ENCODE data around the gene POR. TPM values are rescaled to one million over a fixed set of nuclear protein-coding genes. Genes with fewer than 3 reads are reported as not detected.

Gene POR
- total and polyA plus RNA-seq, 4 donors = 116 to 973 (median 474) TPM

DNA sequence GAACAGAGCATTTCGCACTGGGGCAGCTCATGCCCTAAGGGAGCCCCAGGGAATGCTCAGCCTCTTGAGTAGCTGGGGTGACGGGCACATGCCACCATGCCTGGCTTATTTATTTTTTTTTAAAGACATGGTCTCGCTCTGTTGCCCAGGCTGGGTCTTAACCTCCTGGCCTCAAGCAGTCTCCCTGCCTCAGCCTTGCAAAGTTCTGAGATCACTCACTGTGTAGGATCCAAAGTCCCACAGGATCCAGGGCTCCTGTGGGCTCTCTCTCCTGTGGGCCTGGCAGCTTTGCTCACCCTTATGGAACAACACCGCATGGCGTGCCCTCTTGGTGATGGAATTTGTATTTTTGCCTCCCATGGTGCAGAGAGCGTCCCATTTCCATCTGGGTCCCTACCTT, 45.4 kb downstream of the POR start:
- DNase-seq (ENCODE audit: low spot score) = no peak
- no peak overlapping the region for H3K9ac ChIP-seq (ENCODE audit: low read depth in 1 of 2, low read length in 2 of 2)
- H3K36me3 ChIP-seq (ENCODE audit: control insufficient read depth in 4 of 4, insufficient read depth in 3 of 4, low read depth in 1 of 4, low read length in 3 of 4) = peaks cover 22 to 73% (median 58%) of the 10 kb centered on the region in 4 donors
- H3K4me3 ChIP-seq (ENCODE audit: low read depth in 1 of 3, low read length in 3 of 3) = no peak overlapping the region
- no peaks in the 10 kb centered on the region for H3K27me3 ChIP-seq (ENCODE audit: control insufficient read depth in 4 of 4, insufficient read depth in 4 of 4, low read length in 3 of 4)
- TF ChIP-seq HNF4A (conservative IDR thresholded peaks at IDR 0.05) (no peak), EGR1 (IDR thresholded peaks at IDR 0.05; ENCODE audit: low read depth in 2 of 2) (no peak), NR2F2 (IDR thresholded peaks at IDR 0.05) (no peak), RAD21 (IDR thresholded peaks at IDR 0.05) (no peak), JUND (IDR thresholded peaks at IDR 0.05) (no peak), RXRA (IDR thresholded peaks at IDR 0.05) (no peak)
- TF ChIP-seq, protein P1, sequence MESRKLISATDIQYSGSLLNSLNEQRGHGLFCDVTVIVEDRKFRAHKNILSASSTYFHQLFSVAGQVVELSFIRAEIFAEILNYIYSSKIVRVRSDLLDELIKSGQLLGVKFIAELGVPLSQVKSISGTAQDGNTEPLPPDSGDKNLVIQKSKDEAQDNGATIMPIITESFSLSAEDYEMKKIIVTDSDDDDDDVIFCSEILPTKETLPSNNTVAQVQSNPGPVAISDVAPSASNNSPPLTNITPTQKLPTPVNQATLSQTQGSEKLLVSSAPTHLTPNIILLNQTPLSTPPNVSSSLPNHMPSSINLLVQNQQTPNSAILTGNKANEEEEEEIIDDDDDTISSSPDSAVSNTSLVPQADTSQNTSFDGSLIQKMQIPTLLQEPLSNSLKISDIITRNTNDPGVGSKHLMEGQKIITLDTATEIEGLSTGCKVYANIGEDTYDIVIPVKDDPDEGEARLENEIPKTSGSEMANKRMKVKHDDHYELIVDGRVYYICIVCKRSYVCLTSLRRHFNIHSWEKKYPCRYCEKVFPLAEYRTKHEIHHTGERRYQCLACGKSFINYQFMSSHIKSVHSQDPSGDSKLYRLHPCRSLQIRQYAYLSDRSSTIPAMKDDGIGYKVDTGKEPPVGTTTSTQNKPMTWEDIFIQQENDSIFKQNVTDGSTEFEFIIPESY (IDR thresholded peaks at IDR 0.05) = no peak
- TF ChIP-seq, protein P2, sequence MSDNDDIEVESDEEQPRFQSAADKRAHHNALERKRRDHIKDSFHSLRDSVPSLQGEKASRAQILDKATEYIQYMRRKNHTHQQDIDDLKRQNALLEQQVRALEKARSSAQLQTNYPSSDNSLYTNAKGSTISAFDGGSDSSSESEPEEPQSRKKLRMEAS (IDR thresholded peaks at IDR 0.05) = no peak
- 98% methylated on average over 6 of the region's 6 CpGs for WGBS
- H3K4me1 ChIP-seq (ENCODE audit: control insufficient read depth in 4 of 4, insufficient read depth in 4 of 4, low read length in 3 of 4) = peaks cover 8 to 58% (median 28%) of the 10 kb centered on the region in 4 donors
- H3K9me3 ChIP-seq (ENCODE audit: control insufficient read depth in 4 of 4, low read length in 3 of 4) = no peaks in the 10 kb centered on the region
- no peak overlapping the region for H3K27ac ChIP-seq (ENCODE audit: low read depth in 1 of 2, low read length in 2 of 2)

DNA sequence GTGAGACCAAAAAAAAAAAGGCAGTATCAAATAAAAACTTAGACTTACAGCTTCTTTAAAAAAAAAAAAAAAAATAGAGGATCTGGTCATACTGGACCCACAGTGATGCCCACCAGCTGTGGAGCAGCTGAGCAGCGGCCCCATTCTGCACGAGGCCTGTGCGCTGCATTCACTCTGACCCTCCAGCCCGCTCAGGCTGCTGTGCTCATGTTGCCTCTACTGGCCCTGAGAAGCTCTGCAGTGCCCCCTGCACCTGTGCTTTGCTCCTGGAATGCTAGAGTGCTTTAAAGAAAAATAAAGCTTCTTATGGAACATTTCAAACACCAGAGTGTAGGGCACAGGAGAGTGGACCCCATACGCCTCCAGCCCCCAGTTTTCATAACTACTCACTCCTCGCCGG, 46.3 kb downstream of the POR start:
- H3K9ac ChIP-seq (ENCODE audit: low read depth in 1 of 2, low read length in 2 of 2) = no peak overlapping the region
- WGBS = 97% methylated on average over 7 of the region's 7 CpGs
- no peak overlapping the region for H3K4me3 ChIP-seq (ENCODE audit: low read depth in 1 of 3, low read length in 3 of 3)
- no peak for TF ChIP-seq SP1 (IDR thresholded peaks at IDR 0.05)
- TF ChIP-seq, protein P3, sequence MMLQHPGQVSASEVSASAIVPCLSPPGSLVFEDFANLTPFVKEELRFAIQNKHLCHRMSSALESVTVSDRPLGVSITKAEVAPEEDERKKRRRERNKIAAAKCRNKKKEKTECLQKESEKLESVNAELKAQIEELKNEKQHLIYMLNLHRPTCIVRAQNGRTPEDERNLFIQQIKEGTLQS (IDR thresholded peaks at IDR 0.05) = no peak
- TF ChIP-seq TAF1 (conservative IDR thresholded peaks at IDR 0.05) = no peak
- peaks cover 8 to 58% (median 31%) of the 10 kb centered on the region in 4 donors for H3K4me1 ChIP-seq (ENCODE audit: control insufficient read depth in 4 of 4, insufficient read depth in 4 of 4, low read length in 3 of 4)
- peaks cover 21 to 70% (median 60%) of the 10 kb centered on the region in 4 donors for H3K36me3 ChIP-seq (ENCODE audit: control insufficient read depth in 4 of 4, insufficient read depth in 3 of 4, low read depth in 1 of 4, low read length in 3 of 4)
- H3K9me3 ChIP-seq (ENCODE audit: control insufficient read depth in 4 of 4, low read length in 3 of 4) = no peaks in the 10 kb centered on the region
- no peaks in the 10 kb centered on the region for H3K27me3 ChIP-seq (ENCODE audit: control insufficient read depth in 4 of 4, insufficient read depth in 4 of 4, low read length in 3 of 4)
- no peak overlapping the region for H3K27ac ChIP-seq (ENCODE audit: low read depth in 1 of 2, low read length in 2 of 2)
- no peak for DNase-seq (ENCODE audit: low spot score)

DNA sequence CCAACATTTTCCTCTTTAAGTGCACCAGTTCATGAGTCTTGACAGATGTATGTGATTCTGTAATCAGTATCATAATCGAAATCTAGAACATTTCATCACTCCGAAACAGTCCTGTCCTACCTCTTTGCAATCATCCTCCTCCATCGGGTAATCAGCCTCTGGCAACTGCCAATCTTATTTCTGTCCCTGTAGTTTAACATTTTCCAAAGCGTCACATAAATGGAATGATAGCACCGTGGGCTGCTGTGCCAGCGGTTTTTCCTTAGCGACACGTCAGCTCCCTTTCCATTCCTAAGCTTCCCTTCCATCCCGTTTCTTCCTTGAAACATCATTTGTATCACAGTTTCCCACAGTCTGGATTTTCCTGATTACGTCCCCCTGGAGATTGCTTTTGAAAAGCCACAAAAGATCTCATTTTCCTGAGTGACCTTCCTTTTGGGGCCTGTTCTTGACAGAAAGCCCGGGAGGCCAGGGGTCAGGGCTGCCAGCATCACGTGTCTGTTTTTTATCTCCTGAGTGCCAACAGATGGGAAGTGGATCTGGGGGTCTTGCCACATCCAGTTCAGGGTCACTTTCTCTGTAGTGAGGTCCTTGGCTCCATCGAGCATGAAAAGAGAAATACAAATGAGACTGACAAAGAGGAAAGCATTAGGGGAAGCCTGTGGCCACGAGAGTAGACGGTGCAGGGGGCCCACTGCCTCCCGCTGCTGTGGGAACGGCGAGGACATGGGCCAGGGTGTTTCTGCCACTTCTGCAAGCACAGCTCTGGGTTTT, 47.8 kb downstream of the POR start:
- Histone ChIP-seq H3K27me3 (ENCODE audit: control insufficient read depth in 4 of 4, insufficient read depth in 4 of 4, low read length in 3 of 4) (no peaks in the 10 kb centered on the region), H3K4me3 (ENCODE audit: low read depth in 1 of 3, low read length in 3 of 3) (no peak overlapping the region), H3K9ac (ENCODE audit: low read depth in 1 of 2, low read length in 2 of 2) (peak overlapping the region in 1 of 2 donors; percentile 22), H3K4me1 (ENCODE audit: control insufficient read depth in 4 of 4, insufficient read depth in 4 of 4, low read length in 3 of 4) (peaks cover 17 to 64% (median 43%) of the 10 kb centered on the region in 4 donors), H3K36me3 (ENCODE audit: control insufficient read depth in 4 of 4, insufficient read depth in 3 of 4, low read depth in 1 of 4, low read length in 3 of 4) (peaks cover 19 to 67% (median 50%) of the 10 kb centered on the region in 4 donors), H3K27ac (ENCODE audit: low read depth in 1 of 2, low read length in 2 of 2) (peak overlapping the region; percentile 42 to 69), H3K9me3 (ENCODE audit: control insufficient read depth in 4 of 4, low read length in 3 of 4) (no peaks in the 10 kb centered on the region)
- peak in 1 of 2 donors; percentile 32 for TF ChIP-seq RXRA (IDR thresholded peaks at IDR 0.05)
- TF ChIP-seq TAF1 (conservative IDR thresholded peaks at IDR 0.05) = no peak
- peak in 1 of 2 donors; percentile 22 for TF ChIP-seq HNF4A (conservative IDR thresholded peaks at IDR 0.05)
- TF ChIP-seq, protein P4, sequence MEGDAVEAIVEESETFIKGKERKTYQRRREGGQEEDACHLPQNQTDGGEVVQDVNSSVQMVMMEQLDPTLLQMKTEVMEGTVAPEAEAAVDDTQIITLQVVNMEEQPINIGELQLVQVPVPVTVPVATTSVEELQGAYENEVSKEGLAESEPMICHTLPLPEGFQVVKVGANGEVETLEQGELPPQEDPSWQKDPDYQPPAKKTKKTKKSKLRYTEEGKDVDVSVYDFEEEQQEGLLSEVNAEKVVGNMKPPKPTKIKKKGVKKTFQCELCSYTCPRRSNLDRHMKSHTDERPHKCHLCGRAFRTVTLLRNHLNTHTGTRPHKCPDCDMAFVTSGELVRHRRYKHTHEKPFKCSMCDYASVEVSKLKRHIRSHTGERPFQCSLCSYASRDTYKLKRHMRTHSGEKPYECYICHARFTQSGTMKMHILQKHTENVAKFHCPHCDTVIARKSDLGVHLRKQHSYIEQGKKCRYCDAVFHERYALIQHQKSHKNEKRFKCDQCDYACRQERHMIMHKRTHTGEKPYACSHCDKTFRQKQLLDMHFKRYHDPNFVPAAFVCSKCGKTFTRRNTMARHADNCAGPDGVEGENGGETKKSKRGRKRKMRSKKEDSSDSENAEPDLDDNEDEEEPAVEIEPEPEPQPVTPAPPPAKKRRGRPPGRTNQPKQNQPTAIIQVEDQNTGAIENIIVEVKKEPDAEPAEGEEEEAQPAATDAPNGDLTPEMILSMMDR (IDR thresholded peaks at IDR 0.05; ENCODE audit: low read depth, low read length, missing input control) = no peak
- TF ChIP-seq SP1 (IDR thresholded peaks at IDR 0.05) = peak; percentile 49
- no peak for TF ChIP-seq HNF4G (IDR thresholded peaks at IDR 0.05)
- peak; percentile 99 for TF ChIP-seq NR2F2 (IDR thresholded peaks at IDR 0.05)
- peak; percentile 25 for TF ChIP-seq YY1 (IDR thresholded peaks at IDR 0.05)
- TF ChIP-seq JUND (IDR thresholded peaks at IDR 0.05) = peak; percentile 13 to 52
- TF ChIP-seq, protein P1 (IDR thresholded peaks at IDR 0.05) = peak; percentile 27
- peak in 1 of 2 donors; percentile 4 for TF ChIP-seq RAD21 (IDR thresholded peaks at IDR 0.05)
- TF ChIP-seq, protein P5, sequence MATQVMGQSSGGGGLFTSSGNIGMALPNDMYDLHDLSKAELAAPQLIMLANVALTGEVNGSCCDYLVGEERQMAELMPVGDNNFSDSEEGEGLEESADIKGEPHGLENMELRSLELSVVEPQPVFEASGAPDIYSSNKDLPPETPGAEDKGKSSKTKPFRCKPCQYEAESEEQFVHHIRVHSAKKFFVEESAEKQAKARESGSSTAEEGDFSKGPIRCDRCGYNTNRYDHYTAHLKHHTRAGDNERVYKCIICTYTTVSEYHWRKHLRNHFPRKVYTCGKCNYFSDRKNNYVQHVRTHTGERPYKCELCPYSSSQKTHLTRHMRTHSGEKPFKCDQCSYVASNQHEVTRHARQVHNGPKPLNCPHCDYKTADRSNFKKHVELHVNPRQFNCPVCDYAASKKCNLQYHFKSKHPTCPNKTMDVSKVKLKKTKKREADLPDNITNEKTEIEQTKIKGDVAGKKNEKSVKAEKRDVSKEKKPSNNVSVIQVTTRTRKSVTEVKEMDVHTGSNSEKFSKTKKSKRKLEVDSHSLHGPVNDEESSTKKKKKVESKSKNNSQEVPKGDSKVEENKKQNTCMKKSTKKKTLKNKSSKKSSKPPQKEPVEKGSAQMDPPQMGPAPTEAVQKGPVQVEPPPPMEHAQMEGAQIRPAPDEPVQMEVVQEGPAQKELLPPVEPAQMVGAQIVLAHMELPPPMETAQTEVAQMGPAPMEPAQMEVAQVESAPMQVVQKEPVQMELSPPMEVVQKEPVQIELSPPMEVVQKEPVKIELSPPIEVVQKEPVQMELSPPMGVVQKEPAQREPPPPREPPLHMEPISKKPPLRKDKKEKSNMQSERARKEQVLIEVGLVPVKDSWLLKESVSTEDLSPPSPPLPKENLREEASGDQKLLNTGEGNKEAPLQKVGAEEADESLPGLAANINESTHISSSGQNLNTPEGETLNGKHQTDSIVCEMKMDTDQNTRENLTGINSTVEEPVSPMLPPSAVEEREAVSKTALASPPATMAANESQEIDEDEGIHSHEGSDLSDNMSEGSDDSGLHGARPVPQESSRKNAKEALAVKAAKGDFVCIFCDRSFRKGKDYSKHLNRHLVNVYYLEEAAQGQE (IDR thresholded peaks at IDR 0.05) = peak; percentile 58
- WGBS = 56% methylated on average over 18 of the region's 18 CpGs
- no peak for DNase-seq (ENCODE audit: low spot score)

Measured in liver (tissue), 9 donors.